Activated B cell treated with CpG ODN at 0.5 μM for 24 hours (primary cell): ENCODE results near the gene OSBPL2. TPM values are rescaled to one million over a fixed set of nuclear protein-coding genes. Genes with fewer than 3 reads are reported as not detected.

Source experiments
- ATAC-seq: fragments of 200-7000 bp; cut with Tn5 transposase; one replicate; pipeline ENCODE4 v1.10.0; 2021; ENCODE audit warnings: low read depth, mild to moderate bottlenecking, moderate library complexity
- CTCF ChIA-PET: fragments of 350-600 bp; sonication (Branson Sonifier 250); formaldehyde crosslinking; loops from one replicate; lab custom pipeline; 2021; ENCODE audit warnings: antibody characterized with exemption; lab: Charles Lee
- POLR2A ChIA-PET: fragments of 350-600 bp; sonication (Branson Sonifier 250); formaldehyde crosslinking; loops from one replicate; lab custom pipeline; 2021; ENCODE audit warnings: antibody characterized with exemption; lab: Charles Lee
- DNase-seq: peaks from one replicate; pipeline ENCODE4 v3.0.0; 2022
- H3K27ac Mint-ChIP-seq: one replicate; pipeline ENCODE4 v1.8.0; 2020; ENCODE audit warnings: mixed read lengths
- H3K27me3 Mint-ChIP-seq: one replicate; pipeline ENCODE4 v1.8.0; 2021; ENCODE audit warnings: mixed read lengths
- H3K36me3 Mint-ChIP-seq: one replicate; pipeline ENCODE4 v1.8.0; 2021; ENCODE audit warnings: low read depth, mixed read lengths
- H3K4me1 Mint-ChIP-seq: one replicate; pipeline ENCODE4 v1.8.0; 2021; ENCODE audit warnings: mixed read lengths
- H3K4me3 Mint-ChIP-seq: one replicate; pipeline ENCODE4 v1.8.0; 2020; ENCODE audit warnings: mild to moderate bottlenecking, mixed read lengths
- H3K9me3 Mint-ChIP-seq: one replicate; pipeline ENCODE4 v1.8.0; 2020; ENCODE audit warnings: mixed read lengths
- intact Hi-C: fragments of 100-400 bp; cut with micrococcal nuclease; formaldehyde crosslinking; loops from one replicate; pipeline ENCODE4 v1.15.1; 2024
- total RNA-seq: library from RNA; stranded (reverse); gene quantifications from 2 replicates; pipeline ENCODE4 v1.2.3, GENCODE V29; 2022
- TF ChIP-seq, protein P1 (sequence below): fragments of 200-600 bp; IDR thresholded peaks from one replicate; pipeline ENCODE4 v1.8.0; 2022; ENCODE audit warnings: antibody characterized with exemption, mild to moderate bottlenecking

The OSBPL2 gene
- total RNA-seq: 40.3 and 43.0 TPM in 2 replicates

- peak within 1 kb of the TSS; percentile 81 for H3K4me3 Mint-ChIP-seq
- peak; percentile 98 for ATAC-seq
- peak within 1 kb of the TSS; percentile 89 for H3K27ac Mint-ChIP-seq
- POLR2A ChIA-PET: interaction anchor here (0.6 to 0.8 kb wide), 2 partner anchors 36 to 53 kb away, joined by 3 to 4 read pairs; no protein-coding TSS in a partner anchor
- peaks cover 34% of the 10 kb centered on the region for H3K4me1 Mint-ChIP-seq
- CTCF ChIA-PET: no interaction called here
- H3K27me3 Mint-ChIP-seq: no peaks in the 10 kb centered on the region
- H3K9me3 Mint-ChIP-seq: no peaks in the 10 kb centered on the region
- H3K36me3 Mint-ChIP-seq: peaks cover 17% of the 10 kb centered on the region
- TF ChIP-seq, protein P1, sequence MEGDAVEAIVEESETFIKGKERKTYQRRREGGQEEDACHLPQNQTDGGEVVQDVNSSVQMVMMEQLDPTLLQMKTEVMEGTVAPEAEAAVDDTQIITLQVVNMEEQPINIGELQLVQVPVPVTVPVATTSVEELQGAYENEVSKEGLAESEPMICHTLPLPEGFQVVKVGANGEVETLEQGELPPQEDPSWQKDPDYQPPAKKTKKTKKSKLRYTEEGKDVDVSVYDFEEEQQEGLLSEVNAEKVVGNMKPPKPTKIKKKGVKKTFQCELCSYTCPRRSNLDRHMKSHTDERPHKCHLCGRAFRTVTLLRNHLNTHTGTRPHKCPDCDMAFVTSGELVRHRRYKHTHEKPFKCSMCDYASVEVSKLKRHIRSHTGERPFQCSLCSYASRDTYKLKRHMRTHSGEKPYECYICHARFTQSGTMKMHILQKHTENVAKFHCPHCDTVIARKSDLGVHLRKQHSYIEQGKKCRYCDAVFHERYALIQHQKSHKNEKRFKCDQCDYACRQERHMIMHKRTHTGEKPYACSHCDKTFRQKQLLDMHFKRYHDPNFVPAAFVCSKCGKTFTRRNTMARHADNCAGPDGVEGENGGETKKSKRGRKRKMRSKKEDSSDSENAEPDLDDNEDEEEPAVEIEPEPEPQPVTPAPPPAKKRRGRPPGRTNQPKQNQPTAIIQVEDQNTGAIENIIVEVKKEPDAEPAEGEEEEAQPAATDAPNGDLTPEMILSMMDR: no peak
- DNase-seq: peak; percentile 100
- intact Hi-C loops: loop anchor here (1.0 to 5.0 kb wide), 9 partner anchors 18 to 556 kb away; partner anchors contain the start of genes ADRM1, HRH3, LSM14B and SLCO4A1
Observed at GRCh38 chr20:62237801-62238568, at the start of gene OSBPL2. Gene OSBPL2, plus strand, starts transcription at chr20:62238521. Its CDS starts 17,664 bp downstream, at chr20:62256185.

GRCh38 chr20:62190639-62191411, 47.5 kb upstream of the OSBPL2 start:
- intact Hi-C loops: no loop called here
- peaks cover 18% of the 10 kb centered on the region for H3K4me1 Mint-ChIP-seq
- no peaks in the 10 kb centered on the region for H3K27me3 Mint-ChIP-seq
- no peak overlapping the region for H3K4me3 Mint-ChIP-seq
- no peak overlapping the region for H3K27ac Mint-ChIP-seq
- POLR2A ChIA-PET: no interaction called here
- CTCF ChIA-PET: no interaction called here
- TF ChIP-seq, protein P1: no peak
- H3K9me3 Mint-ChIP-seq: no peaks in the 10 kb centered on the region
- DNase-seq (no peak), ATAC-seq (no peak)
- peaks cover 41% of the 10 kb centered on the region for H3K36me3 Mint-ChIP-seq

- intact Hi-C loops: no loop called here
Observed at GRCh38 chr20:62191781-62192559, 46.4 kb upstream of the OSBPL2 start.

GRCh38 chr20:62192635-62193034, 45.7 kb upstream of the OSBPL2 start:
- Mint-ChIP-seq H3K27me3 (no peaks in the 10 kb centered on the region), H3K27ac (no peak overlapping the region)

More at GRCh38 chr20:62191781-62192559, 46.4 kb upstream of the OSBPL2 start:
- ATAC-seq (no peak), DNase-seq (no peak)
- Mint-ChIP-seq H3K36me3 (peaks cover 44% of the 10 kb centered on the region), H3K4me3 (no peak overlapping the region), H3K9me3 (no peaks in the 10 kb centered on the region), H3K27ac (no peak overlapping the region), H3K4me1 (peaks cover 12% of the 10 kb centered on the region), H3K27me3 (no peaks in the 10 kb centered on the region)
- ChIA-PET CTCF (no interaction called here), POLR2A (no interaction called here)
- TF ChIP-seq, protein P1: no peak

More at GRCh38 chr20:62192635-62193034, 45.7 kb upstream of the OSBPL2 start:
- no peak overlapping the region for H3K4me3 Mint-ChIP-seq
- H3K4me1 Mint-ChIP-seq: peaks cover 7% of the 10 kb centered on the region
- TF ChIP-seq, protein P1: no peak
- ATAC-seq (no peak), DNase-seq (no peak)
- ChIA-PET POLR2A (interaction anchor here (0.6 kb wide), 1 partner anchor 10 kb away, joined by 3 read pairs; no protein-coding TSS in a partner anchor), CTCF (no interaction called here)
- no peaks in the 10 kb centered on the region for H3K9me3 Mint-ChIP-seq
- intact Hi-C loops: no loop called here
- H3K36me3 Mint-ChIP-seq: peaks cover 47% of the 10 kb centered on the region
